Esophagus squamous epithelium (tissue), 5 donors: Measurements from ENCODE around the gene PBX3. TPM values are rescaled to one million over a fixed set of nuclear protein-coding genes. Genes with fewer than 3 reads are reported as not detected.

Experiments
- DNase-seq: peaks from one replicate; lab custom pipeline; 2025; lab: John Stamatoyannopoulos, UW
- H3K27ac ChIP-seq, 4 donors: fragments of 200-600 bp; sonication (generic); one replicate each; pipeline ENCODE4 v1.5.1; 2016 to 2019; ENCODE audit warnings: mild to moderate bottlenecking in 1 of 4
- H3K27me3 ChIP-seq, 4 donors: fragments of 200-600 bp; sonication (generic); 1 replicate in 3 of 4; 2 replicates in 1 of 4; pipeline versions ENCODE4 v1.5.1 to v1.6.0; 2017 to 2021; ENCODE audit warnings: antibody characterized with exemption in 1 of 4
- H3K36me3 ChIP-seq, 3 donors: fragments of 200-600 bp; sonication (generic); one replicate each; pipeline ENCODE4 v1.5.1; 2016 to 2019
- H3K4me1 ChIP-seq, 3 donors: fragments of 200-600 bp; sonication (generic); one replicate each; pipeline ENCODE4 v1.5.1; 2017 to 2019
- H3K4me3 ChIP-seq, 4 donors: fragments of 200-600 bp; sonication (generic); 1 replicate in 3 of 4; 2 replicates in 1 of 4; pipeline ENCODE4 v1.5.1; 2016 to 2019; ENCODE audit warnings: mild to moderate bottlenecking in 2 of 4, moderate library complexity in 1 of 4
- H3K9me3 ChIP-seq, 3 donors: fragments of 200-600 bp; sonication (generic); one replicate each; pipeline ENCODE4 v1.5.1; 2016 to 2019
- CTCF ChIP-seq, 6 experiments: fragments of 450-650 bp in 4 of 6; fragments of 200-600 bp in 2 of 6; sonication (generic) in 2 of 6; IDR thresholded peaks; one replicate each; pipeline ENCODE4 v1.5.1; 2016 to 2019; ENCODE audit warnings: antibody characterized with exemption in 6 of 6, mild to moderate bottlenecking in 4 of 6, moderate library complexity in 4 of 6
- POLR2A ChIP-seq, 4 donors: fragments of 450-650 bp; IDR thresholded peaks; one replicate each; pipeline ENCODE4 v1.6.1; 2017; ENCODE audit warnings: antibody characterized with exemption in 4 of 4, mild to moderate bottlenecking in 4 of 4, moderate library complexity in 3 of 4
- WGBS, 2 donors: methylation state at CpG; one replicate each; pipeline ENCODE4 v1.1.5; 2018; 5-methylcytosine and 5-hydroxymethylcytosine counted together
- intact Hi-C: fragments of 100-400 bp; cut with DNase I; formaldehyde crosslinking; loops from one replicate; pipeline ENCODE4 v1.15.0; 2022
- total RNA-seq, 4 donors: library from RNA; depleted of rRNA; stranded (reverse); fragments of >200 nt; gene quantifications; one replicate each; pipeline ENCODE4 v1.1.0, GENCODE V29; 2016
- donor health status: DM: yes; HTN: yes; CAD: no.

The PBX3 gene
- total RNA-seq, 4 donors from 2014 or later: 10.2 to 27.1 (median 12.7) TPM

DNA sequence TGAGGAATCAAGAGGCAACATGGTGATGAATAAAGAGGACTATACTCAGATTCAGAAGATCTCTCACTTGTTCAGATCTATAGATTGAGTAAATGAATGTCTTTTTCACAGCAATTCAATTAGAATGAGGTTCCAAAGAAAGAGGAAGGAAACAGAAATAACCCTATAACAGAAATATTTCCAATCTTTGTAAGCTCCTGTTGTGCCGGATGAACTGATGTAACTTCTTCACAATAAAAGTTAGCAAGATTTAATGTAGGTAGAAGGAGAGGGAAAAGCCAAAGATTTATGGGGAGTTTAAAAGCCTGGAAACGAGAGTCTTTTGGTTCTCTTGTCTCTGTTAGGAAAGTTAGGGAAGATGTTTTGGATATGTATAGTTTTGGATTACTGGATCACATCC lies 92.1 kb downstream of the PBX3 start:
- Histone ChIP-seq H3K4me3 (no peak overlapping the region), H3K9me3 (no peaks in the 10 kb centered on the region), H3K27me3 (no peaks in the 10 kb centered on the region), H3K36me3 (no peaks in the 10 kb centered on the region), H3K4me1 (peaks cover 0 to 3% (median 0%) of the 10 kb centered on the region in 3 donors), H3K27ac (no peak overlapping the region)
- 74 to 78% methylated on average over 2 of the region's 2 CpGs for WGBS, 2 donors
- DNase-seq: no peak
- intact Hi-C loops: no loop called here
- TF ChIP-seq POLR2A (IDR thresholded peaks at IDR 0.05): no peak
- TF ChIP-seq CTCF (IDR thresholded peaks at IDR 0.05): no peak

- no peak for DNase-seq
- no peaks in the 10 kb centered on the region for H3K36me3 ChIP-seq
- WGBS, 2 donors: 71 to 75% methylated on average over 1 of the region's 1 CpG
- peaks cover 0 to 3% (median 0%) of the 10 kb centered on the region in 3 donors for H3K4me1 ChIP-seq
- TF ChIP-seq POLR2A (IDR thresholded peaks at IDR 0.05) (no peak), CTCF (IDR thresholded peaks at IDR 0.05) (no peak)
- intact Hi-C loops: no loop called here
- no peaks in the 10 kb centered on the region for H3K9me3 ChIP-seq
- no peaks in the 10 kb centered on the region for H3K27me3 ChIP-seq
- H3K4me3 ChIP-seq: no peak overlapping the region
- peak overlapping the region in 1 of 4 donors; percentile 7 for H3K27ac ChIP-seq
These were observed 94.3 kb downstream of the PBX3 start for GRCh38 chr9:125841444-125841843.

GRCh38 chr9:125842242-125842641 lies 95.1 kb downstream of the PBX3 start:
- 100% methylated on average over 1 of the region's 1 CpG for WGBS, 2 donors
- no peak for DNase-seq
- Histone ChIP-seq H3K27me3 (no peaks in the 10 kb centered on the region), H3K9me3 (no peaks in the 10 kb centered on the region), H3K4me3 (no peak overlapping the region), H3K36me3 (no peaks in the 10 kb centered on the region), H3K27ac (no peak overlapping the region), H3K4me1 (peaks cover 0 to 3% (median 0%) of the 10 kb centered on the region in 3 donors)
- intact Hi-C loops: no loop called here
- no peak for TF ChIP-seq POLR2A (IDR thresholded peaks at IDR 0.05)
- TF ChIP-seq CTCF (IDR thresholded peaks at IDR 0.05): no peak

- intact Hi-C loops: no loop called here
- Histone ChIP-seq H3K27ac (no peak overlapping the region), H3K27me3 (no peaks in the 10 kb centered on the region), H3K9me3 (no peaks in the 10 kb centered on the region), H3K36me3 (no peaks in the 10 kb centered on the region), H3K4me1 (peaks cover 0 to 3% (median 0%) of the 10 kb centered on the region in 3 donors), H3K4me3 (no peak overlapping the region)
- no peak for DNase-seq
- no peak for TF ChIP-seq CTCF (IDR thresholded peaks at IDR 0.05)
- no peak for TF ChIP-seq POLR2A (IDR thresholded peaks at IDR 0.05)
- WGBS, 2 donors: 71 to 76% methylated on average over 5 of the region's 5 CpGs
These were observed 96.5 kb downstream of the PBX3 start for GRCh38 chr9:125843646-125844045.

GRCh38 chr9:125844611-125845010 lies 97.4 kb downstream of the PBX3 start:
- Histone ChIP-seq H3K36me3 (no peaks in the 10 kb centered on the region), H3K4me3 (no peak overlapping the region), H3K27ac (no peak overlapping the region), H3K9me3 (no peaks in the 10 kb centered on the region), H3K4me1 (peaks cover 0 to 3% (median 0%) of the 10 kb centered on the region in 3 donors), H3K27me3 (no peaks in the 10 kb centered on the region)
- TF ChIP-seq CTCF (IDR thresholded peaks at IDR 0.05) (no peak), POLR2A (IDR thresholded peaks at IDR 0.05) (no peak)
- intact Hi-C loops: no loop called here
- DNase-seq: no peak
- 91% methylated on average over 3 of the region's 3 CpGs for WGBS, 2 donors
